Tibial artery (tissue), 4 donors: ENCODE results near the gene ITSN1.

Experiments
- DNase-seq, 2 donors: peaks; one replicate each; pipeline ENCODE4 v3.0.0-alpha.2; 2019
- H3K27ac ChIP-seq, 2 donors: fragments of 200-600 bp; sonication (generic) in 1 of 2; 1 replicate in 1 of 2; 2 replicates in 1 of 2; pipeline ENCODE4 v1.5.1; 2018 to 2019; ENCODE audit warnings: mild to moderate bottlenecking in 1 of 2
- H3K27me3 ChIP-seq, 2 donors: fragments of 200-600 bp; sonication (generic) in 1 of 2; one replicate each; pipeline versions ENCODE4 v1.5.1 to v1.6.0; 2016 to 2019
- H3K36me3 ChIP-seq, 3 donors: fragments of 200-600 bp; sonication (generic) in 2 of 3; one replicate each; pipeline ENCODE4 v1.5.1; 2016 to 2019; ENCODE audit warnings: mild to moderate bottlenecking in 2 of 3
- H3K4me1 ChIP-seq, 4 donors: fragments of 200-600 bp; sonication (generic) in 2 of 4; 1 replicate in 3 of 4; 2 replicates in 1 of 4; pipeline ENCODE4 v1.5.1; 2016 to 2019
- H3K4me3 ChIP-seq, 2 donors: fragments of 200-600 bp; sonication (generic) in 1 of 2; 1 replicate in 1 of 2; 2 replicates in 1 of 2; pipeline ENCODE4 v1.5.1; 2018 to 2019; ENCODE audit warnings: mild to moderate bottlenecking in 2 of 2
- H3K9me3 ChIP-seq, 3 donors: fragments of 200-600 bp; sonication (generic) in 1 of 3; one replicate each; pipeline ENCODE4 v1.5.1; 2016 to 2019
- CTCF ChIP-seq, 2 experiments: fragments of 200-600 bp in 1 of 2; fragments of 450-650 bp in 1 of 2; IDR thresholded peaks; one replicate each; pipeline ENCODE4 v1.5.1; 2017 to 2019; ENCODE audit warnings: antibody characterized with exemption in 2 of 2, mild to moderate bottlenecking in 1 of 2, moderate library complexity in 1 of 2
- intact Hi-C: fragments of 100-400 bp; cut with DNase I; formaldehyde crosslinking; loops from one replicate; pipeline ENCODE4 v1.15.0; 2023; ENCODE audit warnings: low total_unique reads

ITSN1 gene

GRCh38 chr21:33734291-33734690, 92.0 kb downstream of the ITSN1 start:
- no peak for DNase-seq
- H3K27me3 ChIP-seq = no peaks in the 10 kb centered on the region
- no peaks in the 10 kb centered on the region for H3K9me3 ChIP-seq
- intact Hi-C loops = no loop called here
- H3K36me3 ChIP-seq = peaks cover 0 to 15% (median 5%) of the 10 kb centered on the region in 3 donors
- no peak for TF ChIP-seq CTCF (IDR thresholded peaks at IDR 0.05)
- H3K27ac ChIP-seq = no peak overlapping the region
- no peak overlapping the region for H3K4me3 ChIP-seq
- H3K4me1 ChIP-seq = no peaks in the 10 kb centered on the region

GRCh38 chr21:33734818-33735217, 92.5 kb downstream of the ITSN1 start:
- Histone ChIP-seq H3K9me3 (no peaks in the 10 kb centered on the region), H3K36me3 (peaks cover 0 to 15% (median 5%) of the 10 kb centered on the region in 3 donors), H3K27ac (no peak overlapping the region), H3K4me3 (no peak overlapping the region), H3K27me3 (no peaks in the 10 kb centered on the region), H3K4me1 (no peaks in the 10 kb centered on the region)
- DNase-seq = no peak
- intact Hi-C loops = no loop called here
- TF ChIP-seq CTCF (IDR thresholded peaks at IDR 0.05) = no peak

GRCh38 chr21:33736569-33736968, 94.3 kb downstream of the ITSN1 start:
- intact Hi-C loops = no loop called here
- TF ChIP-seq CTCF (IDR thresholded peaks at IDR 0.05) = no peak
- Histone ChIP-seq H3K36me3 (peaks cover 0 to 15% (median 5%) of the 10 kb centered on the region in 3 donors), H3K4me1 (no peaks in the 10 kb centered on the region), H3K27ac (no peak overlapping the region), H3K9me3 (no peaks in the 10 kb centered on the region), H3K4me3 (no peak overlapping the region), H3K27me3 (no peaks in the 10 kb centered on the region)
- DNase-seq = no peak

- intact Hi-C loops = no loop called here
- TF ChIP-seq CTCF (IDR thresholded peaks at IDR 0.05) = no peak
- Histone ChIP-seq H3K27me3 (no peaks in the 10 kb centered on the region), H3K4me3 (no peak overlapping the region), H3K36me3 (peaks cover 0 to 15% (median 5%) of the 10 kb centered on the region in 3 donors), H3K9me3 (no peaks in the 10 kb centered on the region), H3K27ac (no peak overlapping the region), H3K4me1 (peaks cover 0 to 16% (median 1%) of the 10 kb centered on the region in 4 donors)
- no peak for DNase-seq
Measured at GRCh38 chr21:33739701-33740100, 97.4 kb downstream of the ITSN1 start.

GRCh38 chr21:33747420-33747819, 105.1 kb downstream of the ITSN1 start:
- H3K27ac ChIP-seq = no peak overlapping the region
- H3K4me1 ChIP-seq = peaks cover 0 to 32% (median 5%) of the 10 kb centered on the region in 4 donors
- TF ChIP-seq CTCF (IDR thresholded peaks at IDR 0.05) = no peak
- DNase-seq = no peak
- H3K9me3 ChIP-seq = peaks cover 2 to 10% (median 2%) of the 10 kb centered on the region in 3 donors
- no peak overlapping the region for H3K4me3 ChIP-seq
- H3K36me3 ChIP-seq = peaks cover 0 to 3% (median 0%) of the 10 kb centered on the region in 3 donors
- intact Hi-C loops = no loop called here
- no peaks in the 10 kb centered on the region for H3K27me3 ChIP-seq

GRCh38 chr21:33748903-33749302, 106.6 kb downstream of the ITSN1 start:
- no peak for TF ChIP-seq CTCF (IDR thresholded peaks at IDR 0.05)
- Histone ChIP-seq H3K9me3 (peaks cover 2 to 10% (median 2%) of the 10 kb centered on the region in 3 donors), H3K4me1 (peaks cover 0 to 18% (median 4%) of the 10 kb centered on the region in 4 donors), H3K27me3 (no peaks in the 10 kb centered on the region), H3K4me3 (no peak overlapping the region), H3K27ac (no peak overlapping the region), H3K36me3 (peaks cover 0 to 3% (median 0%) of the 10 kb centered on the region in 3 donors)
- intact Hi-C loops = no loop called here
- no peak for DNase-seq
